ENCODE data around the gene DGLUCY.
"Not testable (repeated sequence)": the region's sequence is repeated elsewhere in the genome, so short reads cannot be mapped to it uniquely, and the experiment has no call there.

DGLUCY gene

GRCh38 chr14:91175291-91176201 is 61.7 kb downstream of the DGLUCY start:
- Histone ChIP-seq H2AK5ac (ENCODE audit: low read length, severe bottlenecking) (peak overlapping the region; percentile 9), H3K23ac (ENCODE audit: low read length in 2 of 2) (no peak overlapping the region), H2BK15ac (ENCODE audit: low read depth, poor library complexity, severe bottlenecking) (no peak overlapping the region), H3K14ac (ENCODE audit: low read length in 2 of 2) (no peak overlapping the region), H3K4me1 (ENCODE audit: control insufficient read depth, insufficient read depth, low read depth, low read length) (peaks cover 7% of the 10 kb centered on the region), H4K8ac (ENCODE audit: low read length) (no peak overlapping the region), H3K9me3 (ENCODE audit: control insufficient read depth, low read length) (no peaks in the 10 kb centered on the region), H3K27me3 (ENCODE audit: control insufficient read depth in 1 of 2, insufficient read depth in 1 of 2, low read length in 2 of 2) (no peaks in the 10 kb centered on the region), H3K4me3 (ENCODE audit: insufficient read depth in 1 of 2, low read depth in 1 of 2, low read length in 2 of 2) (no peak overlapping the region), H3K4ac (ENCODE audit: low read depth in 1 of 2, low read length in 2 of 2) (no peak overlapping the region), H4K91ac (ENCODE audit: low read length) (no peak overlapping the region), H3K18ac (ENCODE audit: low read depth in 1 of 2, low read length in 2 of 2) (no peak overlapping the region), H3K4me2 (ENCODE audit: low read length, poor library complexity, severe bottlenecking) (no peak overlapping the region), H3K36me3 (ENCODE audit: control insufficient read depth in 1 of 2, insufficient read depth in 2 of 2, low read depth in 1 of 2, low read length in 2 of 2) (peaks cover 13 to 62% of the 10 kb centered on the region in 2 experiments), H2BK120ac (ENCODE audit: low read depth, low read length) (no peak overlapping the region), H2BK12ac (ENCODE audit: low read length in 2 of 2) (no peak overlapping the region), H2AFZ (ENCODE audit: low read depth, low read length) (no peak overlapping the region), H3K9ac (ENCODE audit: low read length) (no peak overlapping the region), H3K27ac (ENCODE audit: low read length, poor library complexity, severe bottlenecking) (no peak overlapping the region), H2BK5ac (ENCODE audit: low read depth, low read length, poor library complexity, severe bottlenecking) (no peak overlapping the region), H3K79me1 (replicated peaks; ENCODE audit: low read length, poor library complexity, severe bottlenecking) (no peaks in the 10 kb centered on the region)
- DNase-seq = no peak
- 98% methylated on average over 8 of the region's 10 CpGs for WGBS

DNA sequence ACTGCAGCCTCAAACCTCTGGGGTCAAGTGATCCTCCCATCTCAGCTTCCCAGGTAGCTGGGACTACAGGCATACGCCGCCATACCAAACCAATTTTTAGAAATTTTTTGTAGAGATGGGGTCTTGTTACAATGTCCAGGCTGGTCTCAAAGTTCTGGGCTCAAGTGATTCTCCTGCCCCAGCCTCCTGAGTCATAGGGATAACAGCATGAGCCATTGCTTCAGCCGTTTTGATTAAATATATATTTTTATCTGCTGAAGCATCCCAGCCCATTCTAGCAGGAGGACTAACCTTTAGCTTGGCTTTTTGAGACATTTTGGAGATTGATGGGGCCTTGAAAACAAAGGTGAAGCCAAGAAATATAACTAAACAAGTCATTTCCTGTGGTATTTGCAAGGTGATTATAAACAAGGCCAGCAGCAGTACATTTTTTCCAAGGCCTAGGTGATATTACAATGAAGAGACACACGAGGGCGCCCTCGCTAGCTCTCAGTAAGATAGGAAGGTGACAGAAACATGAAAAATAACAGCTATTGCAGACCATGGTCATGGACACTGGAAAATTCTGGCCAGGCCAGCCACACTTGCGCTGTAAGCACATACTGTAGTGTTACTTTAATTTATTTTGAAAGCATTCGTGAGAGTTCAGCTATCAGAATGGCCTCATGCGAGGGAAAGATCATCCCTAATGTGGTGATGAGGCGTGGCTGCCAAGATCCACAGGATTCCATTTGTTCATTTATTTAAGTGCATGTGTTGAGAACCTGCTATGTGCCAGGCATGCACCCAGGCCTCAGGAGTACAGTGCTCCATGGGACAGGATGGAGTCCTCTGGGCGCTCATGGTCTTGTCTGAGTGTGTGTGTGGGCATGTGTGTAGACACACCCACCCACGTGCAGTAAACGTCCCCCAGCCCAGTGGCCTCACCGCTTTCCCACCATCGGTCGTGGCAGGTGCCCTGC is 63.5 kb downstream of the DGLUCY start:
- Histone ChIP-seq H2BK120ac (ENCODE audit: low read depth, low read length) (no peak overlapping the region), H2BK5ac (ENCODE audit: low read depth, low read length, poor library complexity, severe bottlenecking) (no peak overlapping the region), H3K9ac (ENCODE audit: low read length) (peak overlapping the region; percentile 31), H3K4me3 (ENCODE audit: insufficient read depth in 1 of 2, low read depth in 1 of 2, low read length in 2 of 2) (no peak overlapping the region), H4K91ac (ENCODE audit: low read length) (no peak overlapping the region), H3K36me3 (ENCODE audit: control insufficient read depth in 1 of 2, insufficient read depth in 2 of 2, low read depth in 1 of 2, low read length in 2 of 2) (peaks cover 11 to 64% of the 10 kb centered on the region in 2 experiments), H3K4me1 (ENCODE audit: control insufficient read depth, insufficient read depth, low read depth, low read length) (peaks cover 5% of the 10 kb centered on the region), H3K79me1 (replicated peaks; ENCODE audit: low read length, poor library complexity, severe bottlenecking) (no peaks in the 10 kb centered on the region), H3K27ac (ENCODE audit: low read length, poor library complexity, severe bottlenecking) (no peak overlapping the region), H3K14ac (ENCODE audit: low read length in 2 of 2) (peak overlapping the region in 1 of 2 experiments; percentile 8), H2AK5ac (ENCODE audit: low read length, severe bottlenecking) (no peak overlapping the region), H3K4me2 (ENCODE audit: low read length, poor library complexity, severe bottlenecking) (no peak overlapping the region), H3K27me3 (ENCODE audit: control insufficient read depth in 1 of 2, insufficient read depth in 1 of 2, low read length in 2 of 2) (no peaks in the 10 kb centered on the region), H3K23ac (ENCODE audit: low read length in 2 of 2) (no peak overlapping the region), H2BK12ac (ENCODE audit: low read length in 2 of 2) (no peak overlapping the region), H2BK15ac (ENCODE audit: low read depth, poor library complexity, severe bottlenecking) (no peak overlapping the region), H3K18ac (ENCODE audit: low read depth in 1 of 2, low read length in 2 of 2) (no peak overlapping the region), H3K9me3 (ENCODE audit: control insufficient read depth, low read length) (no peaks in the 10 kb centered on the region), H3K4ac (ENCODE audit: low read depth in 1 of 2, low read length in 2 of 2) (no peak overlapping the region), H2AFZ (ENCODE audit: low read depth, low read length) (no peak overlapping the region), H4K8ac (ENCODE audit: low read length) (no peak overlapping the region)
- WGBS = 70% methylated on average over 15 of the region's 16 CpGs
- DNase-seq = peak; percentile 77

- H3K27me3 ChIP-seq (ENCODE audit: control insufficient read depth in 1 of 2, insufficient read depth in 1 of 2, low read length in 2 of 2) = no peaks in the 10 kb centered on the region
- H2BK15ac ChIP-seq (ENCODE audit: low read depth, poor library complexity, severe bottlenecking) = no peak overlapping the region
- no peak overlapping the region for H3K9ac ChIP-seq (ENCODE audit: low read length)
- H3K79me1 ChIP-seq (replicated peaks; ENCODE audit: low read length, poor library complexity, severe bottlenecking) = no peaks in the 10 kb centered on the region
- H3K23ac ChIP-seq (ENCODE audit: low read length in 2 of 2) = no peak overlapping the region
- H3K4me3 ChIP-seq (ENCODE audit: insufficient read depth in 1 of 2, low read depth in 1 of 2, low read length in 2 of 2) = no peak overlapping the region
- H3K18ac ChIP-seq (ENCODE audit: low read depth in 1 of 2, low read length in 2 of 2) = no peak overlapping the region
- no peak overlapping the region for H4K91ac ChIP-seq (ENCODE audit: low read length)
- H2BK5ac ChIP-seq (ENCODE audit: low read depth, low read length, poor library complexity, severe bottlenecking) = no peak overlapping the region
- no peak overlapping the region for H3K4me2 ChIP-seq (ENCODE audit: low read length, poor library complexity, severe bottlenecking)
- no peak overlapping the region for H2BK120ac ChIP-seq (ENCODE audit: low read depth, low read length)
- H3K14ac ChIP-seq (ENCODE audit: low read length in 2 of 2) = no peak overlapping the region
- WGBS = 100% methylated on average over 2 of the region's 2 CpGs
- no peak overlapping the region for H2AK5ac ChIP-seq (ENCODE audit: low read length, severe bottlenecking)
- H3K4me1 ChIP-seq (ENCODE audit: control insufficient read depth, insufficient read depth, low read depth, low read length) = peaks cover 2% of the 10 kb centered on the region
- H3K4ac ChIP-seq (ENCODE audit: low read depth in 1 of 2, low read length in 2 of 2) = no peak overlapping the region
- H2AFZ ChIP-seq (ENCODE audit: low read depth, low read length) = no peak overlapping the region
- no peak overlapping the region for H4K8ac ChIP-seq (ENCODE audit: low read length)
- H3K9me3 ChIP-seq (ENCODE audit: control insufficient read depth, low read length) = no peaks in the 10 kb centered on the region
- no peak overlapping the region for H3K27ac ChIP-seq (ENCODE audit: low read length, poor library complexity, severe bottlenecking)
- H2BK12ac ChIP-seq (ENCODE audit: low read length in 2 of 2) = no peak overlapping the region
- no peak for DNase-seq
- peaks cover 16 to 57% of the 10 kb centered on the region in 2 experiments for H3K36me3 ChIP-seq (ENCODE audit: control insufficient read depth in 1 of 2, insufficient read depth in 2 of 2, low read depth in 1 of 2, low read length in 2 of 2)
Measured at GRCh38 chr14:91180611-91181010, 66.7 kb downstream of the DGLUCY start.

GRCh38 chr14:91182753-91183152 is 68.9 kb downstream of the DGLUCY start:
- not testable (repeated sequence) for H4K91ac ChIP-seq (ENCODE audit: low read length); H3K27ac ChIP-seq (ENCODE audit: low read length, poor library complexity, severe bottlenecking); H3K23ac ChIP-seq (ENCODE audit: low read length in 2 of 2); H2BK15ac ChIP-seq (ENCODE audit: low read depth, poor library complexity, severe bottlenecking); H3K9ac ChIP-seq (ENCODE audit: low read length); H3K79me1 ChIP-seq (replicated peaks; ENCODE audit: low read length, poor library complexity, severe bottlenecking); H3K27me3 ChIP-seq (ENCODE audit: control insufficient read depth in 1 of 2, insufficient read depth in 1 of 2, low read length in 2 of 2); DNase-seq; H2BK5ac ChIP-seq (ENCODE audit: low read depth, low read length, poor library complexity, severe bottlenecking); H3K4me3 ChIP-seq (ENCODE audit: insufficient read depth in 1 of 2, low read depth in 1 of 2, low read length in 2 of 2); H2AK5ac ChIP-seq (ENCODE audit: low read length, severe bottlenecking); H3K4me1 ChIP-seq (ENCODE audit: control insufficient read depth, insufficient read depth, low read depth, low read length); H3K4me2 ChIP-seq (ENCODE audit: low read length, poor library complexity, severe bottlenecking); H4K8ac ChIP-seq (ENCODE audit: low read length); H3K4ac ChIP-seq (ENCODE audit: low read depth in 1 of 2, low read length in 2 of 2); H2BK12ac ChIP-seq (ENCODE audit: low read length in 2 of 2); H3K14ac ChIP-seq (ENCODE audit: low read length in 2 of 2); H2AFZ ChIP-seq (ENCODE audit: low read depth, low read length); H3K9me3 ChIP-seq (ENCODE audit: control insufficient read depth, low read length); H2BK120ac ChIP-seq (ENCODE audit: low read depth, low read length); H3K18ac ChIP-seq (ENCODE audit: low read depth in 1 of 2, low read length in 2 of 2)
- H3K36me3 ChIP-seq (ENCODE audit: control insufficient read depth in 1 of 2, insufficient read depth in 2 of 2, low read depth in 1 of 2, low read length in 2 of 2) = peaks cover 17 to 55% of the 10 kb centered on the region in 2 experiments
- WGBS = 95% methylated on average over 2 of the region's 3 CpGs

All from mesenchymal stem cell (in vitro differentiated cells and primary cell).